Measurements from ENCODE around the gene B3GNT7.
"Not testable (repeated sequence)": the region's sequence is repeated elsewhere in the genome, so short reads cannot be mapped to it uniquely, and the experiment has no call there.

Gene B3GNT7

DNA sequence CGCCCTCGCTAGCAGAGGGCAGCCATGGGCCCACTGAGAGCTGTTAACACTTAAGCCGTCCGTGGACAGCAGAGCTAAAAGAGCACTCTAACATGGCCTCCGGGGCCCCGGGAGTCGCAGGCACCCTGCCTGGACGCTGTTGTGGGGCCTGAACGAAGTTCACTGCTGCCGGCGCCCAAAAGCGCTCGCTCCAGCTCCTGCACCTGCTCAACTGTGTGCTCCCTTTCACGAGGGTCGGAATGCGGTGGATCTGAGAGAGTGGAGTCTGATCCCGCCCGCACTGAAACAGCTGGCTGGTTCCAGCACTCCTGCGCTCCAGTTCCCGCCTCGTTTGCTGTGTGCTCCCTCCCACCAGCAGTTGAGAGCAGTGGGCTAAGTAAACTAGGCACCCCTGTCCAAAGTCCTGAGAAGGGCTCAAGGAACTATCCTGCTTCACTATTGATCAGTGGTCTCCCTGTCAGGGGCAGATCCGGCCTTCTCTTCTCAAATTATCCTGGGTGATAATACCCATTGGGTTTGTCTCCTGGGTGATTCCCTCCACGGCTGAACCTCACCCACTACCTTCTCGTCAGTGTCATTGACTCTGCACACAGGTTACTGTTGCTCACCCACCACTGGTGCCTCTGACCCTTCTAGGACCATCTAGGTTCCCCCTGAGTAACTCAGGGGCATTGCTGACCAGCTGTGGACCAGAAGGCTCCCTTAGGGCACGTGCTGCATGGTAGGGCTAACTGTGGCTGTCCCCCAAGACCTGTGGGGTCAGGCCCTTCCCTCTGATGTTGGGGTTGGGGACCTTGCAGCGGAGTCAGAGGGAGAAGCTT lies 23.5 kb downstream of the B3GNT7 start:
- peak in 1 of 10 donors; percentile 77 for DNase-seq
- intact Hi-C loops (cut with DNase I), result no loop called here

DNA sequence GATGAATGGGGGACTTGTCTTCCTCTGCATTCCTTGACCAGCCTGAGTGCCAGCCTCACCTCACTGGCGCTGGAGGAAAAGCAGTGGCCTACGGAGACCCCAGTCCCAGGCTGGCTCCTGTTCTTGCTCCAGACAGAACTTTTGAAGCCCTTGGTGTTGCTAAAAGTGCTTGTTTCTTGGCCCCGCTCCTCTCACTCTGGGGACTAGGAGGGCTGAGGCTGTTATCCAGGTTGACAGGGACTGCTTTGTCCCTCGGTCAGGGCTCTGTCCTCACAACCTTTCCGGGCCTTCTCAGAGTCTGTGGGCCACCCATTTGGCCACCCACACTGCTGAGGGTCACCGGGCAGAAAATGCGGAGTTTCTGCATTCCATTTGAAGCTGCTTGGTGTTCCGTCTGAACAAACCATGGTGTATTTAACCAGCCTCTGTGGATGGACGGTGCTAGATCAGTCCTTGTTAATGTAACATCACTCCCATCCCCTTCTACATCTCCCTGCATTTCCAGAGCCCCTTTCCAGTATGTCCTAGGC lies 25.6 kb downstream of the B3GNT7 start:
- DNase-seq, result peak in 1 of 10 donors; percentile 59
- intact Hi-C loops (cut with DNase I), result no loop called here

DNA sequence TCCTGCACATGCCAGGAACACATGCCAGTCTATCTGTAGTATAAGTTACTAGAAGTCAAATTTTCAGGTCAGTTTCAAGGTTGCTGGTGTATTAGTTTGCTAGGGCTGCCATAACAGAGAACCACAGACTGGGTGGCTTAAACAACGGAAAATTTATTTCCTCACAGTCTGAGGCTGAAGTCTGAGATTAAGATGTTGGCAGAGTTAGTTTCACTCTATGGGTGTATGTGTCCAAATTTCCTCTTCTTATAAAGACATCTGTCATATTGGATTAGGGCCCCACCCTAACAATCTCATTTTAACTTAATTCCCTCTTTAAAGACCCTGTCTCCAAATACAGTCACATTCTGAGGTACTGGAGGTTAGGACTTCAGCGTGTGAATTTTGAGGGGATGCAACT lies 26.5 kb downstream of the B3GNT7 start:
- intact Hi-C loops (cut with DNase I), result no loop called here
- no peak for DNase-seq

DNA sequence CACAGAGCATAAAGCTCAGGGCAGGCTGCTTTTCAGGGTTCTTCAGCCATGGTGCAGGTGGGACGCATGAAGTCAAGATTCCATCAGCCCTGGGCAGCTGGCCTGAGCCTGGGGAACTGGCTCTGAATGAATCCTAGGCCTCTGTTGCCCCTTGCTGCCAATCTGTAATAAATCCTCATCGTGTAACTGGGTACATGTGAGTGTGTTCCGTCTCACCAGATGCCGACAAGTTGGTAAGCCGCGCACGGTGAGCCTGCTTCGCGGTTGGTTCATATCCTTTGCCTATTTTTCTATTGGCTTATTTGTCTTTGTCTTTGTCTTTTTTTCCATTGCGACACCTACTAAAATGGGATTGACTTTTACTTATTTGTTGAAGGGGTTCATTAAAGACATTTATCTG lies 27.7 kb downstream of the B3GNT7 start:
- peak in 1 of 10 donors; percentile 48 for DNase-seq
- intact Hi-C loops (cut with DNase I), result no loop called here

DNA sequence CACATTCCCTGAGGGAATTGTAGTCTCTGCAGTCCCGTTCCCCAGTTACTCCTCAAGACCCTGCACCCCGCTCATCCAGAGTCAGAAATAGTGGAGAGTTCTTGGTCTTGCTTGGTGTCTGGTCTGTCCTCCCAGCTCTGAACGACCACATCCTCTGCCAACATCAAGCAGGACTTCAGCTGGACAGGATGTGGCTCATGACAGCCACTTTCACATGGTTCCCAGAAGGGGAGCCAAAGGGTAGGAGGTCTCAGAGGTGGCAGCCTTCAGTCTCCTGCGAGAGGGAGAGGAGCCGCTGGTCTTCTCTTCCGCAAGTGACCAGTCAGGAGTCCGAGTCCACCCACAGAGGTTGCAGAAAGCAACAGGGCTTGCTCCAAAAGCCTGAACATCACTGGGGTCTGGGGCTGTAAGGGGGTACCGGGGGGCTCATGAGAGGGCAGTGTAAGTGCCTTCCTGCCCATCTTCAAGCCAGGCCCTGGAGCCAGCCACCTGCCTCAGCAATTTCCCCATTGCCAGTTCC lies 29.8 kb downstream of the B3GNT7 start:
- intact Hi-C loops (cut with DNase I), result no loop called here
- peak in 1 of 10 donors; percentile 31 for DNase-seq

DNA sequence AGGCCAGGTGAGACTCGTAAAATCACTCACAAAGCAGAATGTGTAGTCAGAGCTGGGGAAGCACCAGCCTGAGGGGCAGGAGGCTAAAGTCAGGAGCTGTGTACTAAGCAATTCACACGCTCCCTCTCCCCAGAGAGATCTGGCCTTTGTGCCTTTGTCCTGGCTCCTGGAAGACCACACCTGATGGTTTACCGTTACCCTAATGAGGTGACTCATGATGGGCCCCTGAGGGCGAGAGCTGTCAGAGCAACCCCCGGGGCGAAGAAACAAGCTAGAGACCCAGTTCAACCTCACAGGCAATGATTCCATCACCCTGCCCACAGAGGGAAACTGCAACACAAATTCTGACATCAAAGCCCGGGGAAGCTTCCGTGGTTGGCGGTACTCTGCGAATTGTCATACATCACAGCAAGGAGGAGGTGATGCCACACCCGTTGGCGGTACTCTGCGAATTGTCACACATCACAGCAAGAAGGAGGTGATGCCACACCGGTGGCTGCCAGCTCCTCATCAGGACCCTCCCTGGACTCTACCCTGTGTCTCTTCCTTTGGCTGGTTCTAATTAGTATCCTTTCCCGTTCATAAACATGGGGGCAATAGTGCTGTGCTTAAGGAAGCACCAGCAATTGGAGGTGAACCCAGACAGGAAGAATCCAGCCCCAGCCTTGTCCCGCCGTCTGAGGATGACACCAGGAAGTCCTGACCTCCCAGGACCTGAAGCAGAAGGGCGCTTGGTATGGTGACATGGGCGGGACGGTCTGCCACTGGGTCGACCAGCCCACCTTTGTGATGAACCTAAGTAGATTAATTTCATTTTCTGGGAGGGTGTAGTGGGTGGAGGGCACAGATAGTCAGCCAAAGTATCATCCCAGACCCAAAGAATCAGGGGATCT lies 30.5 kb downstream of the B3GNT7 start:
- peak in 1 of 10 donors; percentile 44 for DNase-seq
- intact Hi-C loops (cut with DNase I), result no loop called here

DNA sequence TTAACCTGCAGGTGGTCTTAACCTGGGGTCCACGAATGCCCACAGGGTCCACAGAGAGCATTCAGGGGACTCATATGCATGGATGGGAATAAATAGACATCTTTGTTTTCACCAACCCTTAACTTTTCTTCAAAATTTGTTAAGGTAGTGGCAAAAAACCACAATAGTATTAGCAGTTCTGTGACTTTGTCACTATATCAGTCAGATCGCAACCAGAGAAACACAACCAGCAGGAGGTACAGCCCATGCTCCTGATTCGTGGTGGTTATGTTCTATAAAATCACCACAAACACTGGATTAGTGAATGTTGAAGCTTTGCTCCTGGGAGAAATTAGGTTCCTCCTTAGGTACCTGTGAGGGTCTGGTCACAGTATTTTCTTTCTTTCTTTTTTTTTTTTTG lies 31.6 kb downstream of the B3GNT7 start:
- no peak for DNase-seq
- intact Hi-C loops (cut with DNase I), result no loop called here

DNA sequence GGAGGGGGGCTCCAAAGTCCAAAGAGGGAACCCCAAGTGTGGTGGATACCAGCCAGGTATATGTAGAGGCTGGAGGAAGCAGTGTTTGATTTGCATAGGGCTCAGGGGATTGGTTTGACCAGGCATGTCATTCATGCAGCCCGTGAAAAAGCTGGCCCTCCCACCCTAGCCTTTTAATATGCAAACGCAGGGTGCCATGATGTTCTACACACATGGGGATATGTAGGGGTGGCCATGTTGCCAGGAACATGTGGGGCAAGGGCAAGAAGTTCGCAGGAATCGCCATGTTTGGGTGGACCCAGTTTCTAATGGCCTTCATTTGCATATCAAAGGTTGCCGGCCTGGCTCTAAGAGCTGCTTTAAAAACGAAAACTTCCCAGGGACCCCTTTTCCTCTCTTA lies 33.6 kb downstream of the B3GNT7 start:
- intact Hi-C loops (cut with DNase I), result no loop called here
- DNase-seq, result peak in 1 of 10 donors; percentile 26

DNA sequence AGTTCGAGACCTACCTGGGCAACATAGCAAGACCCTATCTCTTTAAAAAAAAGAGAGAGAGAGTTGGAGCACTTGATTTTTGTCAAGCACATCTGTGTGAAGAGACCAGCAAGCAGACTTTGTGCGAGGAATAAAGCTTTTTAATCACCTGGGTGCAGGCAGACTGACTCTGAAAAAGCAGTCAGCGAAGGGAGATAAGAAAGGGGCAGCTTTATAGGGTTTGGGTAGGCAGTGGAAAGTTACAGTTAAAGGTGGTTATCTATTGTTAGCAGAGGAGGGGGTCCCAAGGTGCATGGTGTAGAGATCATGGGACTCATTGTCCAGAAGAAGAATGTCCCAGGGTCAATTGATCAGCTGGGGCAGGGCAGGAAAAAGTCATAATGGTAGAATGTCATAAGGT lies 34.4 kb downstream of the B3GNT7 start:
- DNase-seq, result no peak
- intact Hi-C loops (cut with DNase I), result no loop called here

DNA sequence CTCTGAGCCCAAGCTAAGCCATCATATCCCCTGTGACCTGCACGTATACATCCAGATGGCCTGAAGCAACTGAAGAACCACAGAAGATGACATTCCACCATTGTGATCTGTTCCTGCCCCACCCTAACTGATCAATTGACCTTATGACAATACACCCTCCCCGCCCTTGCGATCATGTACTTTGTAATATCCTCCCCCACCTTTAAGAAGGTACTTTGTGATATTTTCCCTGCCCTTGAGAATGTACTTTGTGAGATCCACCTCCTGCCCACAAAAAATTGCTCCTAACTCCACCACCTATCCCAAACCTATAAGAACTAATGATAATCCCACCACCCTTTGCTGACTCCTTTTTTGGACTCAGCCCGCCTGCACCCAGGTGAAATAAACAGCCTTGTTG lies 34.9 kb downstream of the B3GNT7 start:
- peak in 1 of 10 donors; percentile 11 for DNase-seq
- intact Hi-C loops (cut with DNase I), result not testable (repeated sequence)

DNA sequence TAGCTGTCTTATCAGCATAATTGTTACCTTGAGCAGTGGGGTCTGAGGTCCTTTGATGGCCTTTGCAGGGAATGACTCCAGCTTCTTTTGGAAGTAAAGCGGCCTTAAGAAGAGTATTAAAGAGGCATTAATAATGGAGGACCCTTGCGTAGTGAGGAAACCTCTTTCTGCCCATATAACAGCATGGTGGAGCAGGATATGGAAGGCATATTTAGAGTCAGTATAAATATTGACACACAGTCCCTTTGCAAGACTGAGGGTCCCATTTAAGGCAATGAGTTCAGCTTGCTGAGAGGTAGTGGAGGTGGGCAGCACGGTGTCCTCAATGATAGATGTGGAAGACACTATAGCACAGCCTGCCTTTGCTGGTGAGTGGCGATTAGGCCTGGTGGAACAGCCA lies 36.1 kb downstream of the B3GNT7 start:
- no peak for DNase-seq
- intact Hi-C loops (cut with DNase I), result no loop called here

DNA sequence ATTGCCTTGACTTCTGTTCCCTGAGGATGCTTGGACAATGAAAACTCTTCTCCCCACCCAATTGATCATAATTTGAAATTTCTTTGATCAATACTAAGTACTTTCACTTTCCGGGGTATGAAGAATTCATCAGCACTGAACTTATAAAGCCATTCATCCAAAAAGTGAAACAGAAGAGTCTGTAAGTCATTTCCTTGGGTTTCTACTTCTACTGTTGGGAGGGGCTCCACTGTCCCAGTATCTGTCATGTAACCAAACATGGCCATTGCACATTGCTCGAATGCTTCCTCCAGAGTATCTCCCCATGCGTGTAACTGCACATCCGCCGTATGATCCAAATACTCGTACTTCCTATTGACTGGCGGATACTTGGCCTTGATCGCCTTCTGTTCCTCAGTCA lies 38.5 kb downstream of the B3GNT7 start:
- DNase-seq, result no peak
- intact Hi-C loops (cut with DNase I), result no loop called here

DNA sequence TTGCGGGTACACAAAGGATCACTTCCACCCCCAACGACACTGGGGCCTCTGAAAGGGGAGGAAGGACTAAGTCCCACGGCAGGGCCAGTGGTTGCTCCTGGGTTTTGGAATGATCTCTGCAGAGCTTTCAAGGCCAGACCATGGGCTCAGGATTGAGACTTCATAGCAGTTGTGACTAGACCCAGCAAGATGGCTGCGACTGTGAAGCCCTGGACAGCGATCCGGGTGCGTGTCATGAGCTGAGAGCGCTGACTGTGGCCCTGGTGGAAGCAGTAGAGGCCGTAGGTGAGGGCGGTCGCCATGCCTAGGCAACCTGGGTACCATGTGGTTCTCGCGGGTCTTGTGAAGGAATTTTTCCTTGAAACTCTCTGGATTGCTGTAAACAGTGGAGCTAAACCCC lies 41.4 kb downstream of the B3GNT7 start:
- peak in 1 of 10 donors; percentile 70 for DNase-seq
- intact Hi-C loops (cut with DNase I), result no loop called here

DNA sequence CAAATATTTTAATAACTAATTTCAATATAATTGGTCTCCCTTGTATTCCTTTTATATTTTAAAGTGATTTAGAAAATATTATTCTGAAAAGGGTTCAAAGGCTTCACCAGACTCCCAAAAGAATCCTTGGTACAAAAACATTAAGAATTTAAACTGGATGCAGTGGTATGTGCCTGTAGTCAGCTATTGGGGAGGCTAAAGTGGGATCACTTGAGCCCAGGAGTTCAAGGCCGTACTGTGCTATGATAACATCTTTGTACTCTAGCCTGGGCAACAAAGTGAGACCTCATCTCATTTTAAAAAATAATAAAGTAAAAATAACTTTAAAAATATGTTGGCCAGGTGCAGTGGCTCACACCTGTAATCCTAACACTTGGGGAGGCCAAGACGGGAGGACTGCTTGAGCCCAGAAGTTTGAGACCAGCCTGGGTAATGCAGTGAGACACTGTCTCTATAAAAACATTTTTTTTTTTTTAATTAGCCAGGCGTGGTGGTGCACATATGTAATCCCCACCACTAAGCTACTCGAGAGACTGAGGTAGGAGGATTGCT lies 54.1 kb downstream of the B3GNT7 start:
- intact Hi-C loops (cut with DNase I), result loop anchor here (5.0 kb wide), 1 partner anchor 37 kb away; no protein-coding TSS in a partner anchor
- DNase-seq, result no peak

DNA sequence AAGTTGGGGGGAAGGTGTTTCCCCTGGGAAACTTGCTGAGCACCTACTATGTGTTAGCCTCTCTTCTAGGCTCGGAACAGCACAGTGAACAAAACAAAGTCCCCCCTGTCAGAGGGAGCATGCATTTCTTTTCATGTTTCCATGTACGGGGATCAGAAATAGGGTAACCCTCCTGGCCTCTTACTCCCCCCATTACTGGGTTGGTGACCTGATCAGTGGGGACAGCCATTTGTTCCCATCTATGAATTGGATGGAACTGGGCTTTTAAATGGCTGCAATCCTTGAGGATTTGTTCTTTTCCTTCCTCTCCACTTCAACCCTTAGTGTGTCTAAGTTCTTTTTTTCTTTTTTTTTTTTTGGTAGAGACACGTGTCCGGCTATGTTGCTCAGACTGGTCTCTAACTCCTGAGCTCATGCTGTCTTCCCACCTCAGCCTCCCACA lies 55.1 kb downstream of the B3GNT7 start:
- no peak for DNase-seq
- intact Hi-C loops (cut with DNase I), result loop anchor here (5.0 kb wide), 1 partner anchor 38 kb away; no protein-coding TSS in a partner anchor
